Heart left ventricle (tissue), 13 donors: Measurements from ENCODE around the gene APCS.

ENCODE experiments used
- CTCF ChIP-seq, 12 donors: fragments of 200-600 bp; sonication (generic) in 4 of 12; IDR thresholded peaks; one replicate each; pipeline versions ENCODE4 v1.5.0 to v1.8.0; 2018 to 2022; ENCODE audit warnings: antibody characterized with exemption in 12 of 12, mild to moderate bottlenecking in 5 of 12
- POLR2A ChIP-seq, 2 donors: fragments of 450-650 bp; IDR thresholded peaks; one replicate each; pipeline ENCODE4 v1.6.1; 2017; ENCODE audit warnings: antibody characterized with exemption in 2 of 2, mild to moderate bottlenecking in 2 of 2, moderate library complexity in 2 of 2
- donor health status: ischemic (EF 13 %, LVEDD 7.1; RV severe dilation, severe dysfunction).
- donor health status: DM: no; HTN: yes; CAD: no.
- donor health status: DM: no; HTN: no; CAD: no.
- donor health status: ischemic (EF 25% LVEDD 6.9; RV normal size, moderate dysfunction).
- donor health status: ischemic (EF 25% LVEDD 5.7; RV mildly dilated, moderate dysfunction).
- donor health status: ischemic (EF 35%, LVEDD 5.7; RV mildly dilated, moderate dysfunction).
- donor health status: nonischemic (EF 11% LVEDD 7.7; RV severe dilation, severe dysfunction).
- donor health status: DM: yes; HTN: yes; CAD: no.
- donor health status: PGD.
- donor health status: ischemic (EF 29% LVEDD 5.4; RV normal size, mild dysfunction).
- donor health status: nonischemic (EF 23%, LVEDD 6.1; RV moderate dilation, normal function).

- TF ChIP-seq CTCF (IDR thresholded peaks at IDR 0.05) (no peak), POLR2A (IDR thresholded peaks at IDR 0.05) (no peak)
These were observed 10.2 kb upstream of the APCS start for GRCh38 chr1:159577446-159577845.
